ENCODE measurements around the gene ZCCHC2. TPM values are rescaled to one million over a fixed set of nuclear protein-coding genes. Genes with fewer than 3 reads are reported as not detected.

ZCCHC2 gene
- total RNA-seq: 10 to 100 TPM; 16.8 to 30.8 (median 22.7) TPM

- Histone ChIP-seq H3K27ac (peak within 1 kb of the TSS; percentile 82 to 100 (median 96)), H3K9me3 (no peaks in the 10 kb centered on the region), H3K4me3 (peak within 1 kb of the TSS; percentile 72 to 98), H3K27me3 (no peaks in the 10 kb centered on the region), H3K4me1 (peaks cover 0 to 39% (median 12%) of the 10 kb centered on the region in 3 donors), H3K36me3 (no peaks in the 10 kb centered on the region)
- ATAC-seq: peak; percentile 91
- WGBS, 2 donors (ENCODE audit: low coverage in 1 of 2): no CpG with 5 or more reads among the region's 87 CpGs
- peak; percentile 15 for TF ChIP-seq EP300 (IDR thresholded peaks at IDR 0.05)
- peak in 1 of 4 experiments; percentile 24 for TF ChIP-seq CTCF (IDR thresholded peaks at IDR 0.05)
- TF ChIP-seq POLR2AphosphoS5 (IDR thresholded peaks at IDR 0.05): peak; percentile 92
- peak; percentile 75 to 77 for TF ChIP-seq POLR2A (IDR thresholded peaks at IDR 0.05)
Observed at GRCh38 chr18:62522504-62523254, at the start of gene ZCCHC2. Gene ZCCHC2, plus strand, starts transcription at chr18:62523025. Its CDS starts 400 bp downstream, at chr18:62523425.

GRCh38 chr18:62479574-62479973 lies 43.3 kb upstream of the ZCCHC2 start:
- H3K4me1 ChIP-seq: no peaks in the 10 kb centered on the region
- no peak for ATAC-seq
- H3K4me3 ChIP-seq: no peak overlapping the region
- no peak overlapping the region for H3K27ac ChIP-seq
- no peaks in the 10 kb centered on the region for H3K36me3 ChIP-seq
- TF ChIP-seq POLR2AphosphoS5 (IDR thresholded peaks at IDR 0.05) (no peak), CTCF (IDR thresholded peaks at IDR 0.05) (no peak), EP300 (IDR thresholded peaks at IDR 0.05) (no peak), POLR2A (IDR thresholded peaks at IDR 0.05) (no peak)
- WGBS, 2 donors (ENCODE audit: low coverage in 1 of 2): 50% methylated on average over 1 of the region's 1 CpG; no CpG with 5 or more reads in 1 of the 2 donors
- peaks cover 12% of the 10 kb centered on the region for H3K27me3 ChIP-seq
- H3K9me3 ChIP-seq: peaks cover 0 to 23% (median 0%) of the 10 kb centered on the region in 3 donors

GRCh38 chr18:62480927-62481326 lies 41.9 kb upstream of the ZCCHC2 start:
- no peaks in the 10 kb centered on the region for H3K36me3 ChIP-seq
- no peak overlapping the region for H3K27ac ChIP-seq
- H3K4me1 ChIP-seq: no peaks in the 10 kb centered on the region
- ATAC-seq: no peak
- H3K4me3 ChIP-seq: no peak overlapping the region
- H3K9me3 ChIP-seq: peaks cover 0 to 23% (median 0%) of the 10 kb centered on the region in 3 donors
- H3K27me3 ChIP-seq: peaks cover 11% of the 10 kb centered on the region
- TF ChIP-seq CTCF (IDR thresholded peaks at IDR 0.05) (no peak), POLR2A (IDR thresholded peaks at IDR 0.05) (no peak), POLR2AphosphoS5 (IDR thresholded peaks at IDR 0.05) (no peak), EP300 (IDR thresholded peaks at IDR 0.05) (no peak)

- no peak for TF ChIP-seq POLR2AphosphoS5 (IDR thresholded peaks at IDR 0.05)
- no peak for TF ChIP-seq POLR2A (IDR thresholded peaks at IDR 0.05)
- TF ChIP-seq EP300 (IDR thresholded peaks at IDR 0.05): no peak
- no peak for TF ChIP-seq CTCF (IDR thresholded peaks at IDR 0.05)
- ATAC-seq: no peak
- no peak overlapping the region for H3K27ac ChIP-seq
- peaks cover 0 to 24% (median 0%) of the 10 kb centered on the region in 3 donors for H3K9me3 ChIP-seq
- no peak overlapping the region for H3K4me3 ChIP-seq
- peaks cover 39% of the 10 kb centered on the region for H3K27me3 ChIP-seq
- 59 to 71% methylated on average over 7 to 8 of the region's 8 CpGs for WGBS, 2 donors (ENCODE audit: low coverage in 1 of 2)
- no peaks in the 10 kb centered on the region for H3K36me3 ChIP-seq
- H3K4me1 ChIP-seq: no peaks in the 10 kb centered on the region
Observed at GRCh38 chr18:62484941-62485340, 37.9 kb upstream of the ZCCHC2 start.

- TF ChIP-seq POLR2A (IDR thresholded peaks at IDR 0.05) (no peak), CTCF (IDR thresholded peaks at IDR 0.05) (no peak), EP300 (IDR thresholded peaks at IDR 0.05) (no peak), POLR2AphosphoS5 (IDR thresholded peaks at IDR 0.05) (no peak)
- no peak overlapping the region for H3K27ac ChIP-seq
- WGBS, 2 donors (ENCODE audit: low coverage in 1 of 2): 0 to 21% methylated on average over 2 to 9 of the region's 9 CpGs
Observed at GRCh38 chr18:62485684-62486083, 37.1 kb upstream of the ZCCHC2 start.

More at GRCh38 chr18:62485684-62486083, 37.1 kb upstream of the ZCCHC2 start:
- no peaks in the 10 kb centered on the region for H3K4me1 ChIP-seq
- H3K9me3 ChIP-seq: peaks cover 0 to 16% (median 0%) of the 10 kb centered on the region in 3 donors
- H3K4me3 ChIP-seq: no peak overlapping the region
- ATAC-seq: no peak
- peaks cover 40% of the 10 kb centered on the region for H3K27me3 ChIP-seq
- H3K36me3 ChIP-seq: no peaks in the 10 kb centered on the region
